OCI-LY7 (cell line): ENCODE data around the gene TMEM123.

ENCODE experiments used
- CTCF ChIP-seq: fragments of 200-600 bp; sonication (generic); conservative IDR thresholded peaks from 2 replicates; pipeline ENCODE4 v1.5.1; 2014; ENCODE audit warnings: mild to moderate bottlenecking, antibody characterized with exemption, low read length, moderate library complexity, mixed read lengths
- EZH2phosphoT487 ChIP-seq: fragments of 200-600 bp; sonication (generic); IDR thresholded peaks from 2 replicates; pipeline ENCODE4 v1.6.1; 2018; ENCODE audit warnings: low read depth, borderline replicate concordance, mild to moderate bottlenecking, mixed run types, antibody characterized with exemption, low read length, moderate library complexity, mixed read lengths

- TF ChIP-seq CTCF (no peak), EZH2phosphoT487 (no peak)
These were observed 37.2 kb downstream of the TMEM123 start for GRCh38 chr11:102415304-102415916.
